AG09319 (cell line): Measurements from ENCODE around the gene OTOF.

Experiments
- DNase-seq: peaks from one replicate; pipeline ENCODE4 v3.0.0-alpha.2; 2010; ENCODE audit warnings: low read depth; ENCODE audit errors: extremely low read depth
- TF ChIP-seq, protein P1 (sequence below): IDR thresholded peaks from 2 replicates; pipeline ENCODE4 v1.5.1; 2011; ENCODE audit warnings: low read depth, mild to moderate bottlenecking, inconsistent platforms, low read length, moderate library complexity

The OTOF gene

DNA sequence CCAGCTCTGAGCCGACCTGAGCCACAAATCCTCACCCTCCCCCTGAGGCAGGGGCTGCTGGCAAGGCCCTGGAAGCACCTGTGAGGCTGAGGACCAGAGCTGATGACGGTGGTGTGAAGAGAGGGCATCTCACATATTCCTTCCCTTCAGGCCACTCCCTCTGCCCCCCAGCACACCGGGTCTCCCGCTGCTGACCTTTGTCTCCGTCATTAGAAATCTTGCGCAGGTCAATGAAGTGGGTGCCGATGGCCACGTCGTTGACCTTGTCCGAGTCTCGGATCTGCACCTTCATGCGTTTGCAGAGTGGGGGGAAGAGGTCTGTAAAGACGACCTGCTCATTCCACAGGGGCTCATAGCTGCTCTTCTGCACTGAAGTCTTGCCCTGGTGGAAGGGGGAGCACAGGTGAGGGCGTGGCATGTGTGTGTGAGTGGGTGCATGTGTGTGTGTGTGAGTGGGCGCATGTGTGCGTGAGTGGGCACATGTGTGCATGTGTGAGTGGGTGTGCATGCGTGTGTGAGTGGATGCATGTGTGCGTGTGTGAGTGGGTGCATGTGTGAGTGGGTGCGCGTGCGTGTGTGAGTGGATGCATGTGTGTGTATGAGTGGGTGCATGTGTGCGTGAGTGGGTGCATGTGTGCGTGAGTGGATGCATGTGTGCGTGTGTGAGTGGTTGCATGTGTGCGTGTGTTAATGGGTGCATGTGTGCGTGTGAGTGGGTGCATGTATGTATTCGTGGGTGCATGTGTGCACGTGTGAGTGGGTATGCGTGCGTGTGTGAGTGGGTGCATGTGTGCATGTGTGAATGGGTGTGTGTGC is 4.5 kb upstream of the OTOF start:
- DNase-seq, result no peak
- TF ChIP-seq, protein P1, sequence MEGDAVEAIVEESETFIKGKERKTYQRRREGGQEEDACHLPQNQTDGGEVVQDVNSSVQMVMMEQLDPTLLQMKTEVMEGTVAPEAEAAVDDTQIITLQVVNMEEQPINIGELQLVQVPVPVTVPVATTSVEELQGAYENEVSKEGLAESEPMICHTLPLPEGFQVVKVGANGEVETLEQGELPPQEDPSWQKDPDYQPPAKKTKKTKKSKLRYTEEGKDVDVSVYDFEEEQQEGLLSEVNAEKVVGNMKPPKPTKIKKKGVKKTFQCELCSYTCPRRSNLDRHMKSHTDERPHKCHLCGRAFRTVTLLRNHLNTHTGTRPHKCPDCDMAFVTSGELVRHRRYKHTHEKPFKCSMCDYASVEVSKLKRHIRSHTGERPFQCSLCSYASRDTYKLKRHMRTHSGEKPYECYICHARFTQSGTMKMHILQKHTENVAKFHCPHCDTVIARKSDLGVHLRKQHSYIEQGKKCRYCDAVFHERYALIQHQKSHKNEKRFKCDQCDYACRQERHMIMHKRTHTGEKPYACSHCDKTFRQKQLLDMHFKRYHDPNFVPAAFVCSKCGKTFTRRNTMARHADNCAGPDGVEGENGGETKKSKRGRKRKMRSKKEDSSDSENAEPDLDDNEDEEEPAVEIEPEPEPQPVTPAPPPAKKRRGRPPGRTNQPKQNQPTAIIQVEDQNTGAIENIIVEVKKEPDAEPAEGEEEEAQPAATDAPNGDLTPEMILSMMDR, result no peak

DNA sequence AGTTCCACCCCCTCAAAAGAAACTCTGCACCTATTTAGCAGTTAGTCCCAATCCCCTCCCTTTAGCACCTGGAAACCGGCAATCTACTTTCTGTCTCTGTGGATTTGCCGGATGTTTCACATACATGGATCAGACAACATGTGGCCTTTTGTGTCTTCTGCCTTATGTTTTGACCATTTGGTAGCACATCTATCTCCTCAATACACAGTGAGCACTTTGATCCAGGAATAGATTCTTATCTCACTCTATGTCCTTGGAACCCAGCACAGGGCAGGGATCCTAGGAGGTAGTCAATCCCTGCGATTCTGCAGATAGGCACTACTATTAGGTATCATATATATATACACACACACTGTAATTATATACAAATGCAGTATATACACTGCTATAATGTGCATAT is 3.8 kb upstream of the OTOF start:
- no peak for DNase-seq
- TF ChIP-seq, protein P1, result no peak

- no peak for DNase-seq
- TF ChIP-seq, protein P1, result no peak
Measured at GRCh38 chr2:26480566-26481423, 2.9 kb upstream of the OTOF start.

DNA sequence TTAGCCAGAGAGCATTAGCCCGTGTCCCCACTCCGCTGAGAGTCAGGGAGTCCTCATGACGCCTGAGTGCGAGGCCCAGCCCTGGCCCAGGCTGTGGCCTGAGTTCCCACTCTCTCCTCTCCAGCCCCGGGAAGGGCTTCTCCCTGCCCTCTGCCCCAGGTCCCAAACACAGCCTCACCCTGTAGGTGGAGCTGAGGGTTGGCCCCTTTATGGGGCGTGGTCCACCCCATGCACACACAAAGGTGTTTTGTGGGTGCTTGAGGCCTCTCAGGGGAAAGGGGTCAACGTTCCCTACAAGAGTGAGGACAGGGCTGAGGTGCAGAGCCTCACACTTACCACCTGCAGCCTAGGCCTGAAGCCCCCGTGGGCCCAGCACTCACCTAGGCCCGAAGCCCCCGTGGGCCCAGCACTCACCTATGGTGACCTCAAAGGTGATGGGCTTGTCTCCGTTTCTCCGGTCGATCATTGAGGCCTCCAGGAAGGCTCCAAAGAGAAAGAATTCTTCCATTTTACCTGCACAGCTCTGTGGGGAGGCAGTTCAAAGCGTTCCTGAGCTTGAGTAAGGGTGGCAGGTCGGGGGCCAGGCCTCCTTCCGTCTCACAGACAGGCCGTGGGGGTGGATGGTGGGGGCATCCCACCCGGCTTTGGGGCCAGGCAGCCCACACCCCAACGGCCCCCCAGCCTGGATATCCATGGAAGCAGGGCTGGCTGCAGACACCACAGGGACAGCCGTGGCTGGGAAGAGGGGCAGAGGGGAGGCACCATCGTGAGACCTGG is 2.1 kb upstream of the OTOF start:
- no peak for DNase-seq
- TF ChIP-seq, protein P1, result no peak

GRCh38 chr2:26479131-26479788 is 1.3 kb upstream of the OTOF start:
- DNase-seq, result no peak
- TF ChIP-seq, protein P1, result no peak

DNA sequence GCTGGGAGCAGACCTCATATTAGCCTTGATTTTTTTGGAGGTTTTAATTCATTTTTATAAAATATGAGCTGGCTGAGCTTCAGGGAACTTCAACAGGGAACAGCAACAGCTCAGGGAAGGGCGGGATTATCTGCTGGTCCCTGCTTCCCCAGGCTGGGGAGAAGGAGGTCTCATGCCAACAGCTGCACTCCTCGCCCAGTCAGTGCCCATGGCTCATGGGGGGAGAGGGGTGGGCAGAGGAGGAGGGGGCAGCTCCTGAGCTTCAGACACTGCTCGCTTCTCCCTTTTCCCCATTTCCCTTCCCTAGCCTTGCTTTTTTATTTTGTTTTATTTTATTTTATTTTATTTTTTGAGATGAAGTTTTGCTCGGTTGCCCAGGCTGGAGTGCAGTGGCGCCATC is 442 bp upstream of the OTOF start:
- TF ChIP-seq, protein P1, result no peak
- DNase-seq, result no peak
